HCT116 (cell line): ENCODE results near the gene TFEB. TPM values are rescaled to one million over a fixed set of nuclear protein-coding genes. Genes with fewer than 3 reads are reported as not detected.

ENCODE experiments used
- ATAC-seq: fragments of 200-7000 bp; cut with Tn5 transposase; 2 replicates; pipeline ENCODE4 v1.9.1; 2020; ENCODE audit warnings: mild to moderate bottlenecking, moderate library complexity
- BruUV-seq: library from RNA; stranded (reverse); fragments of 400-500 nt; replicated peaks from 2 replicates; lab custom pipeline; 2021; lab: Mats Ljungman, UMichigan
- CTCF ChIA-PET: fragments of 300-600 bp; sonication (Branson Sonifier 250); formaldehyde crosslinking; loops from one replicate; lab custom pipeline; 2021; ENCODE audit warnings: antibody characterized with exemption; lab: Charles Lee
- POLR2A ChIA-PET: fragments of 300-600, 350-600 bp; sonication (Branson Sonifier 250); formaldehyde crosslinking; loops from one replicate; lab custom pipeline; 2021; ENCODE audit warnings: antibody characterized with exemption; lab: Charles Lee
- RAD21 ChIA-PET, 2 experiments: fragments of 300-600 bp; sonication (Branson Sonifier 250); formaldehyde crosslinking; loops; one replicate each; lab custom pipeline; 2023; ENCODE audit warnings: low total read pairs in 2 of 2; ENCODE audit not compliant: uncharacterized antibody in 2 of 2, unreplicated experiment in 2 of 2, low non-redundant PET in 1 of 2; lab: Charles Lee
- DNase-seq: peaks from one replicate; pipeline ENCODE4 v3.0.0-alpha.2; 2010; ENCODE audit warnings: low read depth, low spot score
- H2AFZ ChIP-seq: fragments of 200-600 bp; shearing (Covaris generic), sonication (generic); 2 replicates; pipeline ENCODE4 v1.6.1; 2017; ENCODE audit warnings: low read depth, mixed run types, mixed read lengths, antibody characterized with exemption, low read length; ENCODE audit not compliant: poor library complexity, severe bottlenecking
- H3K27ac ChIP-seq: 2 replicates; pipeline ENCODE4 v1.5.1; 2012; ENCODE audit warnings: low read depth, low read length
- H3K27me3 ChIP-seq: fragments of 200-600 bp; sonication (generic); 2 replicates; pipeline ENCODE4 v1.6.1; 2016; ENCODE audit warnings: mixed run types, low read length, mixed read lengths; ENCODE audit not compliant: insufficient read depth
- H3K36me3 ChIP-seq, 2 experiments: fragments of 200-500 bp in 1 of 2; fragments of 200-600 bp in 1 of 2; sonication (Bioruptor generic) in 1 of 2; sonication (generic) in 1 of 2; 2 replicates each; pipeline versions ENCODE4 v1.5.1 to v1.6.1; 2014 to 2016; ENCODE audit warnings: low read length in 2 of 2, inconsistent platforms in 1 of 2, mixed read lengths in 1 of 2, mixed run types in 1 of 2; ENCODE audit not compliant: insufficient read depth in 2 of 2, control insufficient read depth in 1 of 2
- H3K4me1 ChIP-seq, 2 experiments: fragments of 200-600 bp in 1 of 2; sonication (generic) in 1 of 2; 2 replicates each; pipeline versions ENCODE4 v1.5.1 to v1.6.1; 2012 to 2017; ENCODE audit warnings: low read length in 2 of 2, inconsistent platforms in 1 of 2, mild to moderate bottlenecking in 1 of 2, mixed read lengths in 1 of 2, mixed run types in 1 of 2, moderate library complexity in 1 of 2; ENCODE audit not compliant: insufficient read depth in 2 of 2, control insufficient read depth in 1 of 2
- H3K4me2 ChIP-seq: fragments of 200-600 bp; sonication (generic); 2 replicates; pipeline ENCODE4 v1.6.1; 2017; ENCODE audit warnings: mixed run types, low read length, mixed read lengths
- H3K4me3 ChIP-seq, 2 experiments: fragments of 200-600 bp in 1 of 2; sonication (generic) in 1 of 2; replicated peaks in 1 of 2; 2 replicates each; pipeline ENCODE4 v1.5.1; 2011 to 2016; ENCODE audit warnings: low read length in 2 of 2, control low read depth in 1 of 2, low read depth in 1 of 2, mild to moderate bottlenecking in 1 of 2, mixed read lengths in 1 of 2, mixed run types in 1 of 2
- H3K79me2 ChIP-seq: fragments of 200-600 bp; sonication (generic); 2 replicates; pipeline ENCODE4 v1.6.1; 2017; ENCODE audit warnings: mild to moderate bottlenecking, mixed run types, low read length, moderate library complexity, mixed read lengths; ENCODE audit not compliant: insufficient read depth
- H3K9ac ChIP-seq: fragments of 200-600 bp; sonication (generic); 2 replicates; pipeline ENCODE4 v1.6.1; 2016; ENCODE audit warnings: low read length, mixed read lengths
- H3K9me2 ChIP-seq: fragments of 200-600 bp; sonication (generic), shearing (Covaris generic); 2 replicates; pipeline ENCODE4 v1.6.1; 2017; ENCODE audit warnings: mixed run types, mild to moderate bottlenecking, moderate library complexity; ENCODE audit not compliant: insufficient read depth
- H3K9me3 ChIP-seq, 2 experiments: fragments of 200-500 bp in 1 of 2; fragments of 200-600 bp in 1 of 2; sonication (Bioruptor generic) in 1 of 2; sonication (generic) in 1 of 2; 2 replicates each; pipeline ENCODE4 v1.6.1; 2014 to 2017; ENCODE audit warnings: low read length in 2 of 2, mixed read lengths in 2 of 2, inconsistent platforms in 1 of 2, low read depth in 1 of 2, mild to moderate bottlenecking in 1 of 2, mixed run types in 1 of 2, moderate library complexity in 1 of 2; ENCODE audit not compliant: control insufficient read depth in 1 of 2, insufficient read depth in 1 of 2
- H4K20me1 ChIP-seq: fragments of 200-600 bp; sonication (generic), shearing (Covaris generic); 2 replicates; pipeline ENCODE4 v1.6.1; 2017; ENCODE audit warnings: mixed run types, mild to moderate bottlenecking, moderate library complexity; ENCODE audit not compliant: insufficient read depth
- CBX3 ChIP-seq: IDR thresholded peaks from 2 replicates; pipeline ENCODE4 v1.6.1; 2012; ENCODE audit warnings: low read depth
- CEBPB ChIP-seq: IDR thresholded peaks from 2 replicates; pipeline ENCODE4 v1.6.1; 2012; ENCODE audit warnings: low read depth
- ELF1 ChIP-seq: IDR thresholded peaks from 2 replicates; pipeline ENCODE4 v1.6.1; 2012; ENCODE audit warnings: low read depth, borderline replicate concordance
- EZH2 ChIP-seq: fragments of 200-600 bp; sonication (generic); IDR thresholded peaks from 2 replicates; pipeline ENCODE4 v1.6.1; 2017; ENCODE audit warnings: antibody characterized with exemption, mixed run types
- EZH2phosphoT487 ChIP-seq: fragments of 200-600 bp; IDR thresholded peaks from 2 replicates; pipeline ENCODE4 v1.6.1; 2018; ENCODE audit warnings: antibody characterized with exemption, borderline replicate concordance
- MAX ChIP-seq: IDR thresholded peaks from 2 replicates; pipeline ENCODE4 v1.6.1; 2012
- RAD21 ChIP-seq: IDR thresholded peaks from 2 replicates; pipeline ENCODE4 v1.6.1; 2012; ENCODE audit warnings: low read depth, mild to moderate bottlenecking
- REST ChIP-seq: IDR thresholded peaks from 2 replicates; pipeline ENCODE4 v1.6.1; 2012; ENCODE audit warnings: low read depth
- SP1 ChIP-seq: IDR thresholded peaks from 2 replicates; pipeline ENCODE4 v1.6.1; 2012; ENCODE audit warnings: low read depth
- TCF7L2 ChIP-seq: IDR thresholded peaks from 2 replicates; pipeline ENCODE4 v1.7.0; 2011; ENCODE audit warnings: borderline replicate concordance, inconsistent platforms; ENCODE audit not compliant: insufficient read depth, insufficient read length; ENCODE audit errors: extremely low read depth
- ZFX ChIP-seq: fragments of 450-650 bp; IDR thresholded peaks from 2 replicates; pipeline ENCODE4 v1.6.1; 2017
- intact Hi-C: fragments of 100-400 bp; cut with micrococcal nuclease; formaldehyde crosslinking; loops from 2 replicates; pipeline ENCODE4 v1.10.0; 2022
- total RNA-seq: library from RNA; stranded (reverse); gene quantifications from one replicate; pipeline ENCODE4 v1.2.1, GENCODE V29; 2021; ENCODE audit not compliant: unreplicated experiment

TFEB gene
- total RNA-seq, 1 experiment from 2014 or later, result 4.8 TPM

- intact Hi-C loops, result no loop called here
- no peaks in the 10 kb centered on the region for H3K9me2 ChIP-seq
- ChIA-PET RAD21 (interaction anchor here in 1 of 2 experiments (0.7 kb wide), 1 partner anchor 285 kb away, joined by 3 read pairs; no protein-coding TSS in a partner anchor), POLR2A (no interaction called here), CTCF (no interaction called here)
- H2AFZ ChIP-seq, result no peak overlapping the region
- peaks cover 0 to 1% of the 10 kb centered on the region in 2 experiments; a peak in 3 of 4 replicates for H3K4me1 ChIP-seq
- no peak for ATAC-seq
- H3K36me3 ChIP-seq, result peaks cover 5 to 11% of the 10 kb centered on the region in 2 experiments; a peak in 2 of 4 replicates
- H3K9ac ChIP-seq, result no peak overlapping the region
- no peak overlapping the region for H3K4me3 ChIP-seq
- DNase-seq, result no peak
- TF ChIP-seq ELF1 (no peak), EZH2phosphoT487 (no peak), CBX3 (no peak), CEBPB (no peak), SP1 (no peak)
- TF ChIP-seq, all 23 proteins: peak for 0
- no TSS peak for BruUV-seq
- no peak overlapping the region for H3K27ac ChIP-seq
- no peak overlapping the region for H3K4me2 ChIP-seq
- H4K20me1 ChIP-seq, result no peaks in the 10 kb centered on the region
- H3K79me2 ChIP-seq, result no peaks in the 10 kb centered on the region
- no peaks in the 10 kb centered on the region for H3K9me3 ChIP-seq
- no peaks in the 10 kb centered on the region for H3K27me3 ChIP-seq
These were observed 85.8 kb downstream of the TFEB start for GRCh38 chr6:41649596-41649995.

GRCh38 chr6:41648921-41649320, 86.5 kb downstream of the TFEB start:
- no peak for TF ChIP-seq CBX3
- TF ChIP-seq EZH2, result no peak
- TF ChIP-seq TCF7L2, result no peak
- no peak for TF ChIP-seq REST
- no peak for TF ChIP-seq MAX
- TF ChIP-seq RAD21, result no peak
- TF ChIP-seq SP1, result no peak
- no peak for TF ChIP-seq ZFX
- ChIA-PET RAD21 (no interaction called here), POLR2A (no interaction called here), CTCF (no interaction called here)
- no peaks in the 10 kb centered on the region for H3K79me2 ChIP-seq
- H3K4me2 ChIP-seq, result no peak overlapping the region
- H4K20me1 ChIP-seq, result no peaks in the 10 kb centered on the region
- no TSS peak for BruUV-seq
- H3K27me3 ChIP-seq, result no peaks in the 10 kb centered on the region
- H3K27ac ChIP-seq, result no peak overlapping the region
- intact Hi-C loops, result no loop called here
- DNase-seq (no peak), ATAC-seq (no peak)
- peaks cover 7 to 8% of the 10 kb centered on the region in 2 experiments for H3K4me1 ChIP-seq
- H2AFZ ChIP-seq, result no peak overlapping the region
- H3K4me3 ChIP-seq, result no peak overlapping the region
- H3K9me2 ChIP-seq, result no peaks in the 10 kb centered on the region
- H3K9ac ChIP-seq, result no peak overlapping the region
- H3K36me3 ChIP-seq, result peaks cover 5 to 11% of the 10 kb centered on the region in 2 experiments; a peak in 2 of 4 replicates
- H3K9me3 ChIP-seq, result no peaks in the 10 kb centered on the region
